GM19099 (cell line): ENCODE data around the gene RARB.

Experiments
- POLR2A ChIP-seq: IDR thresholded peaks from 3 replicates; pipeline ENCODE4 v1.6.1; 2011; ENCODE audit warnings: low read depth; ENCODE audit not compliant: insufficient read length; ENCODE audit errors: extremely low read depth

RARB gene

GRCh38 chr3:25418596-25418995, 9.5 kb upstream of the RARB start:
- no peak for TF ChIP-seq POLR2A

DNA sequence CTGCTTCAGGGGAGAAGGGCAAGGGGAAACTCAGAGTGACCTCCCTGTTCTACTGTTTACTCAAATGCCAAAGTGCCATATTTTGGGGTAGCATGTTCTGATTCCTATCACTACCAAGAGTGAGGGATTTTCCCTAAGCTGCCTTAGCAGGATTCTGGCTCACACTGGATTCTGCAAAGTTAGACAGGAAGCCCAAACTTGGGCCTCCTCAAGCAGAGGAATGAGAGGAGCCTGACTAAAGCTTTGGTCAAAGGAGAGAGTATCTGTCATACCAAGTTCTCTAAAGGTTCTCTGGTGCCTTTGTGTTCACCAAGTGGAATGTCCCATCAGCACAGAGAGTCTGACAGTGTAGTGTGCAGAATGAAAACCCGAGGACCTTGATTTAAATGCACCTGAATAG, 8.8 kb upstream of the RARB start:
- TF ChIP-seq POLR2A: no peak

DNA sequence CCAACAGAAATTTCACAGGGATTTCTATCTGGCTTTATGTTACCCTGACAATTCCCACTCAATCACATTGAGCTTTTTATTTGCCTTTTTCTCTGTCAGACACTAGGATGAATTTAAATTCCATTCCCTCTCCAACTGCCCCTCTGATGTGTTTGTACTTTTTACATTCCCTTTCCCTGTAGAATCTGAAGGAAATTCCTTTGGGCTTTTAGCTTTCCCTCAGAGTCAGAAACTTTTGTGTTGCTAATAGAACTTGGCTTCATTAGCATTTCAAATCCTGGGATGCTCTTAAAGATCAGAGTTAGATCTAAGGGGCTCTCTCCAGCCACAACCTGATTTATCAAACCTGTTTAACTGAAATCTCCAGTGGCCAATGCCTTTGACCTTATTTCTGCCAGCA, 7.9 kb upstream of the RARB start:
- no peak for TF ChIP-seq POLR2A

DNA sequence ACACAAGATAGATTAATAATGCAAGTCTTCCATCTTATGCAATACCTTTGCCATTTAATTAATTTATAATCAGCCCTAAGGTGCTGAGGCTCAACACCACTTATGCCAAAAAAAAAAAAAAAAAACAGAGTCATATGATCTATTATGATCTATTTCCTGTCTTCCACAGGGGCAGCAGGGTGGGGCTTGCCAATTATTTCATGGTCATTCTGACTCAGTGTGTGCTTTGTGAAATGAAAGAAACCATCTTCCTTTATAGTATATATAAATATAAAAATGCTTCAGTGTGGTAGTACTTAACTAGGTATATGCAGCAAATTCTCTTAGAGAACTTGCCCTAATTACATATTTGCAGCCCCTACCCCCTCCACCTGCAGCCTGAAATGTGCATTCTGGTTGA, 7.2 kb upstream of the RARB start:
- no peak for TF ChIP-seq POLR2A

DNA sequence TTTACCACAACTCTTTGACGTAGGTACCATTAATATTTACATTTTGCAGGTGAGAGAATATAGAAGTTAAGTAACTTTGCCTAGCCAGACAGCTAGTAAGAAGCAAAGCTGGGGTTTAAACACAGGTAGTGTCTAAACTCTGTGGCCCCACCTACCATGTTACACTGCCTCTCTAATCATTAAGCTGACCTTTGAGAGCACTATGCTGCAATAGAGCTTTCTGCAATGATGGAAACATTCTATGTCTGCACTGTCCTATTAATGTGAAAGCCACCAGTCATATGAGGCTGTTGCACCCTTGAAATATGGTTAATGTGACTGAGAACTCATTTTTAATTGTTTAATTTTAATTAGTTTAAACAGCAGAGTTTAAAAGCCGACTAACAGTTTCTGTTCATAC, 6.3 kb upstream of the RARB start:
- no peak for TF ChIP-seq POLR2A

GRCh38 chr3:25423780-25424588, 4.1 kb upstream of the RARB start:
- no peak for TF ChIP-seq POLR2A

DNA sequence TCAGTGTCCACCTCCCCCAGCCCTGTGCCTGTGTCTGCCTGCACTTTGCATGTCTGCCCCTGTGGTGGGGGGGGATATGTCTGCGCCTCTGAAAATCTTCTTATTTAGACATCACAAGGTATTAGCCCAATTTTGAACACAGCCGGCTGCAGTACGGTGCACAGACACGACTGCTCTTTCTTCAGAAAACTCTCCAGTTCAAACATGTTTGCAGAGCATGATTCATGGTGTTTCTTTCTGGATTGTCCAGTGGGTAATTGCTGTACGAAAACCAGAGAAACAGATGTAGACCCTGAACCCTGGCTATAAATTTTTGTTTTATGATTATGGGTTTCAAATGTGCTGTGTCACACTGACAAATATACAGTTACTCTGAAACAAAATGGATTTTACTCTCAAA, 3.4 kb upstream of the RARB start:
- TF ChIP-seq POLR2A: no peak

DNA sequence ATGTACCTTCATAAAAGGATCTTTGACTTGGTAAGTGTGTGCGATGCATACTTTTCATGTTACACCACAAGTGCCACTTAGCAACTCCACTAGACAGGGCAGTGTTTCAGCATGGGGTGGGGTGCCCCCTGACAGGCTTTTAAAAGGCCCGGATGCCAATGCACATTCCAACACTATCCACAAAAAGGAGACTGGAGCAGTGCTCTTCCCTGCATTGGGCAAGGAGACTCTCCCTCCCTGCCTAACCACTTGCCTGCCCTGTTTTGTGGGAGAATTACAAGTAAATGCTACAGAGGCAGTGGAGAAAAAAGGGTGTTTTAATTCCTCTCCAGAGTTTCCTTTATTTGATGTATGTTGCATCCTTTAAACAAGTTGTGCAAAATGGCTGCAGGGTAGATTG, 1.7 kb upstream of the RARB start:
- TF ChIP-seq POLR2A: no peak

DNA sequence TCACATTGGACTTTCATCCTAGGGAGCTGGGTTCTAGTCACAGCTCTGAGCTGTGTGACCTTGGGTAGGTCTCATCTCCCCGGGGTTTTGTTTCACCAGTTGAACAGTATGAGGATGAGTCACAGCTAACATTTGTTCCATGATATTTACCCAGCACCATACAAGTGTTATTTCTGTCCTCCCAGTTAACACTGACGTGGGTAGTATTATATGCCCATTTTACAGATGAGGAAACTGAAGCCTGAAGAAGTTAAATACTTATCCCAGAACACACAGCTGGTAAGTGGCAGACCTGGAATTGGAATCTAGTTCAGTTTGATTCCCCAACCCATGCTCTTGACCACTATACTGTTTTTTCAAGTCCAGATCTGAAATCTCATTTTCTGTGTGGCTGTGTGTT, 908 bp upstream of the RARB start:
- TF ChIP-seq POLR2A: no peak

DNA sequence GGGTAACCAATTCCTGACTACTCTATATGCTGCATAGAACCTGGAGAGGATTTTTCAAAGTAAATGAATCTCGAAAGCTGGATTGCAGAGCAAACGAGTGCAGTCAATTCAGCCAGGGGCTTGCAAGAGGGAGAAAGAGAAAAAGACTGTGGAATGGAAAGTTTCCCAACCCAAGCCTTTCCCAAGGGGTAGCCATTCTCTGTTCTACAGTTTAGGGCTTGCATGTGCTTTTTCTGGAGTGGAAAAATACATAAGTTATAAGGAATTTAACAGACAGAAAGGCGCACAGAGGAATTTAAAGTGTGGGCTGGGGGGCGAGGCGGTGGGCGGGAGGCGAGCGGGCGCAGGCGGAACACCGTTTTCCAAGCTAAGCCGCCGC, 511 bp upstream of the RARB start:
- no peak for TF ChIP-seq POLR2A

DNA sequence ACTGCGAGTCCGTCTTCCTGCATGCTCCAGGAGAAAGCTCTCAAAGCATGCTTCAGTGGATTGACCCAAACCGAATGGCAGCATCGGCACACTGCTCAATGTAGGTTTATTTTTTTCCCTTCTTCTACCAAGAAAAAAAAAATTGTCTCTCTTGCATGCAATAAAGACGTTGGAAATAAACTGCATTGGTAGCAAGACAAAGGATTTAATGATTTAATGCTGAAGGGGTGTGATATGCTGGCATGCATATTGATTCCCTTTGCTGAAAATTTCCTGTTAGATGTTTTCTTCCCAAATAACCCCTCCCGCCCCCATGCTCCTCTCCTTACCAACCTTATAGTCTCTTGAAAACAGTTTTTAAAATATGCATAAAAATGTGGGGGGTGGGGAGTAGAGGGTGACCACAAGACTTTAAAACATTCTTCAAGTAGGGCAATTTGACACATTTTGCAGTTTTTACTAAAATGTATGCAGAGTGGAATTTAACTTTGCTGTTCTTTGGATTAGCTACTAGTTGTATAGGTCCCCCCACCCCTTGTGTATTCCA, 799 bp downstream of the RARB start:
- no peak for TF ChIP-seq POLR2A

GRCh38 chr3:25429361-25430286, 1.6 kb downstream of the RARB start:
- TF ChIP-seq POLR2A: no peak

DNA sequence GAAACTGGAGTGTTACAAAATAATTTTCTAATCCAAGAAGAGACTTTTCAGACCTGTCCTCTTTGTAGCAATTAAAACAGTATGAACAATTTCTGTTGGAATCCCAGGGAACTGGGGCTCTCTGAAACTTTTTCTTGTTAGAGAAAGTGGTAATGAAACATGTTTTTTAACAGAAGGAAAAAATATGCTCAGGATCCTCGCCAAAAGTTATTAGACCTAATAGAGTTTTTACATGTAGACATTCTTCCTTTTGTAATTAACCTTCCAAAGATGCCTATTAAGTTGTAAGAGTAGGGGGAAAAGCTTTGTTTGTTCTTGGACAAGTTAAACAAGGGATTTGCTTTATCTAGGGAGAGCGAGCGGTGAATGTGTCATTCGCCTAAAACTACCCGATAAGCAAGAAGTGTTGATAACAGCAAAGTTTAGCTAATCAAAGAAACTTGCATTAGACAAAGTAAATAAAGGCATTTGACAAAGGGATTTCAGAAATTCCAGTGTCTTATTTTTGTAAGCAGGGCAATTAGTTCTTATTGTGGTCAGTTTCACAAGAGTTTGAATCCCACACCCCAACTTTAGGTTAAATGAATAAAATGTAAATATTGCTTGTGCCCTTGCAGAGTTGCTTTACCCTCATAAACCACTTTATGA, 2.3 kb downstream of the RARB start:
- no peak for TF ChIP-seq POLR2A

DNA sequence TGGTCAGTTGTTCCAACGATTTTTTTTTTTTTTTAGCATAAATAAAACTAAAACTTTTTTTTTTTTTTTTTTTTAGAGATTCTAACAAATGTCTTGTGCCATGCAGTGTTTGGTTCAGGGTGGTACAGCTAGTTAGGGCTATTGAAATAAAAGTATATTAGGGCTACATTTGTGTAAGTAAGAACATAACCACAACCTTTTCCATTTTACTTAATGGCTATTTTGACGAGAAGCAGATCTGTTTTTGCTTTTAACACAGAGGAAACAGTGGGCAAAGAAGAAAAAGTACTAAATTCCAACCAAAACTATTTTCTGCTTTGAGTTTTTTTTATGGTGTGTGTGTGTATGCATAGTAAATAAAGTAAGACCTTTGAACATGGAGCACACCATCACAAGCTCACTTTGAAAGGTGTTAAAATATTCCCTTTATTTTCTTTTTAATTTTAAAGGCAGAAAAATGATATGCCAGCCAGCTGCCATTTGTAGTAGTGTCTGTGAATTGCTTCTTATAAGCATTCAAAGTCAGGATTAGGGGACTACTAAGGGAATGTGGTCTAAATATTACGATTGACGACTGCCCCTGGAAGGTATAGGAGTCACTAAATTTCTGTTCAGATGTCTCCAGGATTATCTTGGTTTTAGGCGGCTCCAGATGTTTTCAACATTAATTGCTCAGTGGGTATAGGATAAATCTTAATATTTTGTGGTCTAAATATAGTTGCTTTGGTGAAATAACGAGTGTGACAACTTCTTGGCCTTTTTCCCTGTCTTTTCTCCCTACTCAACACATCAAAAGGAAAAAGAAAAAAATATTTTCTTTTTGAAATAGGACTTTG, 3.1 kb downstream of the RARB start:
- no peak for TF ChIP-seq POLR2A

GRCh38 chr3:25432176-25432720, 4.2 kb downstream of the RARB start:
- no peak for TF ChIP-seq POLR2A

DNA sequence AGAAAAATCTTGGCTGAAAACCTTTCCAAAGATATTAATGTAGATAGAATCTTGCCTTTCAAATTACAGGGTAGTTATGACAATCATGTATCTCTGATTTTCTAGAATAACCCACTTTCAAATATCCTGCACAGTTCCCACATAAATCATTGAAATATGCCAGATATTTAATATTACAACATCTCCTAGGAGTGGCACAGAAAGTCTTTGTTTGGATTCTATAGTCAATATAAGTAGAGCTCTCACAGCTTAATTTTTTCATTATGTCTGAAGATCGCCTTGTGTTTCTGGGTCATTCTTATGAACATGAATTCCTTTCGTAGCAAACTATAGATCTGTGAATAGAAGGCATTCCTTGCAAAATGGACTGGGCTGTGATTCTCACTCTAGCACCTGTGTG, 5.0 kb downstream of the RARB start:
- no peak for TF ChIP-seq POLR2A
